Upper lobe of left lung (tissue), 4 donors: ENCODE results near the gene CIB4.

Source experiments
- CTCF ChIP-seq, 6 experiments: fragments of 450-650 bp in 4 of 6; fragments of 200-600 bp in 2 of 6; sonication (generic) in 2 of 6; IDR thresholded peaks; one replicate each; pipeline ENCODE4 v1.5.1; 2016 to 2019; ENCODE audit warnings: antibody characterized with exemption in 6 of 6
- EP300 ChIP-seq, 4 donors: sonication (generic); formaldehyde crosslinking; IDR thresholded peaks; one replicate each; pipeline ENCODE4 v1.5.1; 2017; ENCODE audit warnings: antibody characterized with exemption in 4 of 4, control low read depth in 2 of 4
- POLR2A ChIP-seq, 4 donors: fragments of 450-650 bp; IDR thresholded peaks; one replicate each; pipeline ENCODE4 v1.5.1; 2016 to 2017; ENCODE audit warnings: antibody characterized with exemption in 4 of 4, mild to moderate bottlenecking in 2 of 4
- POLR2AphosphoS5 ChIP-seq, 2 donors: sonication (generic); formaldehyde crosslinking; IDR thresholded peaks; one replicate each; pipeline ENCODE4 v1.5.1; 2017; ENCODE audit warnings: antibody characterized with exemption in 2 of 2

- no peak for TF ChIP-seq POLR2A (IDR thresholded peaks at IDR 0.05)
- no peak for TF ChIP-seq CTCF (IDR thresholded peaks at IDR 0.05)
- no peak for TF ChIP-seq EP300 (IDR thresholded peaks at IDR 0.05)
- no peak for TF ChIP-seq POLR2AphosphoS5 (IDR thresholded peaks at IDR 0.05)
Measured at GRCh38 chr2:26654061-26654340, 12.8 kb upstream of the CIB4 start.
